ENCODE results near the gene OR2J3. TPM values are rescaled to one million over a fixed set of nuclear protein-coding genes. Genes with fewer than 3 reads are reported as not detected.

The OR2J3 gene
- not detected for total RNA-seq

GRCh38 chr6:29107758-29108157 is at the start of gene OR2J3:
Gene OR2J3 (plus strand): TSS chr6:29108058. CDS start chr6:29111891, 3,833 bp downstream.
- DNase-seq (ENCODE audit: low spot score in 2 of 2) = no peak
- intact Hi-C loops (cut with DNase I) = no loop called here

GRCh38 chr6:29071831-29072723 is 35.8 kb upstream of the OR2J3 start:
- Histone ChIP-seq H3K27me3 (no peaks in the 10 kb centered on the region), H3K9me3 (no peaks in the 10 kb centered on the region), H3K4me3 (no peak overlapping the region), H3K4me1 (no peaks in the 10 kb centered on the region), H3K27ac (no peak overlapping the region), H3K36me3 (no peaks in the 10 kb centered on the region)
- intact Hi-C loops (cut with DNase I) = no loop called here
- TF ChIP-seq CTCF (IDR thresholded peaks at IDR 0.05) = no peak
- DNase-seq (ENCODE audit: low spot score in 2 of 2) = no peak

More at GRCh38 chr6:29107758-29108157, at the start of gene OR2J3:
- no peaks in the 10 kb centered on the region for H3K4me1 ChIP-seq
- H3K36me3 ChIP-seq = no peaks in the 10 kb centered on the region
- no peaks in the 10 kb centered on the region for H3K27me3 ChIP-seq
- no peak within 1 kb of the TSS for H3K27ac ChIP-seq
- no peaks in the 10 kb centered on the region for H3K9me3 ChIP-seq
- H3K4me3 ChIP-seq = no peak within 1 kb of the TSS
- no peak for TF ChIP-seq CTCF (IDR thresholded peaks at IDR 0.05)

GRCh38 chr6:29079203-29079602 is 28.7 kb upstream of the OR2J3 start:
- intact Hi-C loops (cut with DNase I) = no loop called here
- Histone ChIP-seq H3K27ac (no peak overlapping the region), H3K4me3 (no peak overlapping the region), H3K4me1 (no peaks in the 10 kb centered on the region), H3K27me3 (no peaks in the 10 kb centered on the region), H3K36me3 (no peaks in the 10 kb centered on the region), H3K9me3 (no peaks in the 10 kb centered on the region)
- DNase-seq (ENCODE audit: low spot score in 2 of 2) = no peak
- TF ChIP-seq CTCF (IDR thresholded peaks at IDR 0.05) = no peak

- TF ChIP-seq CTCF (IDR thresholded peaks at IDR 0.05) = no peak
- Histone ChIP-seq H3K27me3 (no peaks in the 10 kb centered on the region), H3K36me3 (no peaks in the 10 kb centered on the region), H3K9me3 (no peaks in the 10 kb centered on the region), H3K27ac (no peak overlapping the region), H3K4me1 (no peaks in the 10 kb centered on the region), H3K4me3 (no peak overlapping the region)
- intact Hi-C loops (cut with DNase I) = no loop called here
- no peak for DNase-seq (ENCODE audit: low spot score in 2 of 2)
Measured at GRCh38 chr6:29081312-29081711, 26.5 kb upstream of the OR2J3 start.

GRCh38 chr6:29082457-29082856 is 25.4 kb upstream of the OR2J3 start:
- Histone ChIP-seq H3K4me1 (no peaks in the 10 kb centered on the region), H3K36me3 (no peaks in the 10 kb centered on the region), H3K4me3 (no peak overlapping the region), H3K27me3 (no peaks in the 10 kb centered on the region), H3K9me3 (no peaks in the 10 kb centered on the region), H3K27ac (no peak overlapping the region)
- DNase-seq (ENCODE audit: low spot score in 2 of 2) = no peak
- TF ChIP-seq CTCF (IDR thresholded peaks at IDR 0.05) = no peak
- intact Hi-C loops (cut with DNase I) = no loop called here

Data from ascending aorta (tissue), 2 donors.